Middle frontal gyrus (tissue), 1 donor: Measurements from ENCODE around the gene TNIP3.

Source experiments
- DNase-seq: peaks from one replicate; pipeline ENCODE4 v3.0.0-alpha.2; 2015; ENCODE audit warnings: low spot score; ENCODE audit errors: extremely low spot score

The TNIP3 gene

DNA sequence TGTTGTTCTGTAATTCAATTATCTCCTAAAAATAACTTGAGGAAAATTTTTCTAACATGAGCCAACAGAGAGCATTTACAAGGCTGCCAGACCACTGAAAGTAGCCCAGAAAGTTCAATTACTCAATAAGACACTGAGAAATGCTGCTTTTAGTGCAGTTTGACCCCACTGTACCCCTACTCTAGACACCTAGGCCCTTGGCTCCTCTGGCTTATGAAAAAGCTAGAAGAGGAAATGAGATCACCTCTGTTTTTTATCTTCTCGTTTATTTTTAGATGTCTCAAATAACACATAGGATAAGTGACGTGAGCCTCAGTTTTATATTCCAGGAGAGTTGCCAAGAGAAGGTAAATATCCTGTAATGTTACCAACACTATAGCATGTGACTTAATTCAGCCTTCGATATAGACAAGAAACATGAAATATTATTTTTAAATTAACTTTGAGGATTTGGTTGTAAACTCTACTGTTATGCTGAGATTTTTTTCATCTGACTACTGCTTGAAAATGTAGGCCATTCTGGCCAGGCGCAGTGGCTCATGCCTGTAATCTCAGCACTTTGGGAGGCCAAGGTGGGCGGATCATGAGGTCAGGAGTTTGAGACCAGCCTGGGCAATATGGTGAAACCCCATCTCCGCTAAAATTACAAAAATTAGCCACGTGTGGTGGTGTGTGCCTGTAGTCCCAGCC, 24.4 kb downstream of the TNIP3 start:
- DNase-seq: no peak

GRCh38 chr4:121138039-121138825, 25.9 kb downstream of the TNIP3 start:
- DNase-seq: no peak

DNA sequence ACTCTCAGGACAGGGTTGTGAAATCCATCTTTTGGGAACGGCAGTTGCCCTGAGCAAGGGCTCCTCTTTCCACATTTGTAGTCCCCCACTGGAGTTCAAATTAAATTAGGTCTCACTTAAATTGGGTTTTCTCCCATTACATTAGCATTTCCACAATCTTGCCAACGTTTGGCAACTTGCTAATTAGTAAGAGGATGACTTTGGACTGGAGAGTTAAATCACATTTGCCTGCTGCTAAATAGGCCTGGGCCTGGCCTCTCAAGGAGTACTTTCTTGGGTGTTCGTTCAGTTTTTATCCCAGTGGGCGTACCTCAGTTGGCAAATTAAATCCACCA, 33.8 kb downstream of the TNIP3 start:
- DNase-seq: no peak

DNA sequence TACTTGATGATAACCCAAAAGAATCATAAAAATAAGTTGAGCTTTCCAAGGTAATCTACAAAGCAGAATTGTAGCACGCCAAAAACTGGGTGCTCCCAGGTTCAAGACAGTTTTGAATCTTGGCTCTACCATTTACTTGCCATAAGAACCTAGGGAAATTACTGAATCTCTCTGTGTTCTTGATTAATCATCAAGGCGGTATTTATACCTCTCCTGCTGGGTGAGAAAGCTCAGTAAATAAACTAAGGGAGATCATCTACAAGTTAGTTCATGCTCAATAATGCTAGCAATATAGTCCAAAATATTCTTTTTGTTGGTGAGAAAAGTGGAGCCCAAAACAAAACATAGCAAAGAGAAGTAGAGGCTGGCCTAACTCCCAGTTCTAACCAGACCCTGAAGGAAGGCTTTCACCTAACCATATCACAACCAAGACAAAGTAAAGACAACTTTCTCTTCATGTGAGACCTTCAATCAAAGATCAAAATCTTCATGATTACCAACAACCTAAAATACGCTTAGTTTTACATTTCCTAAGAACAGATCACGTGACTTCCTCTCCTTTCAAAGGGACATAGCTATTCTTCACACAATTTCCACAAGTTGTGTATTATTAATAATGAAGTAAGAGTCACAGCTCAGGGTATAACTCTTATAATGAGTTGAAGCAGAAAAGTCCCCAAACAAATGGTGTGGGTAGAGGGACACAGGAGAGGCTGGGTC, 34.4 kb downstream of the TNIP3 start:
- no peak for DNase-seq

DNA sequence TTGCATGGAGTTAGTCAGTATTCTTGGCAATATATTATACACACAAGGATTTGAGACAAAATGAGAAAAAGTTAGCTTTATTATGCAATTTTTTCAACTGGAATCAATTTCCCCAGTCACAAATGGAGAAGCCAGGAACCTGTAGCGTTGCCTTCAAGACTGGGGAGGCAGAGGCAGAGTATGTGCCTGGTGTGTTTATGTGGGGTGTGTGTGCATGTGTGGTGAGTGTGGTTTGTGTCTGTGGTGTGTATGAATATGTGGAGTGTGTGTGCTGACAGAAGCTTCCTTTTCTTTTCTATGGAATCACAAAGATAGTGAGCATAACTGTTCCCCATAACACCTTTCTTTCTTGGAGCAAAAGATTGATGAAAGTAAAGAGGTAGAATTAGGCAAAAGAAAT, 37.0 kb downstream of the TNIP3 start:
- DNase-seq: no peak

- DNase-seq: no peak
Measured at GRCh38 chr4:121126449-121127006, 37.6 kb downstream of the TNIP3 start.

DNA sequence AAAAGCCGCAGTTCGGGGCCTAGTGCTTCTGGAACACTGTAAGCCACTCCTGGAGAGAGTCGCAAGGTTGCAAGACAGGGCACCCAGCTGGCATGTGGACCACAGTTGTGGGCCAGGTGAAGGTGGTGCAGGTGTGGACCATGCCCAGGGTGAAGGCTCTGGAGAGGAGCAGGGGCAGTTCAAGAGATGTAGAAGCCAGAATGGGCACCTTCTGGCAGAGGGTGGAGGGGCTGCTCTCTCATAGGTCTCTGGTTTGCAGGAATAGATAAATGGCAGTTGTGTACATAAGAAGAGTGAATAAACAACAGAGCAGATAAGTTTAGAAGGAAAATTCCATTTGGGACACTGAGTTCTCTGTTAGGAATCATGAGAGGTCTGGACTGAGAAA, 38.6 kb downstream of the TNIP3 start:
- DNase-seq: no peak

GRCh38 chr4:121122661-121123060, 41.5 kb downstream of the TNIP3 start:
- DNase-seq: no peak

GRCh38 chr4:121119715-121120114, 44.4 kb downstream of the TNIP3 start:
- DNase-seq: no peak

DNA sequence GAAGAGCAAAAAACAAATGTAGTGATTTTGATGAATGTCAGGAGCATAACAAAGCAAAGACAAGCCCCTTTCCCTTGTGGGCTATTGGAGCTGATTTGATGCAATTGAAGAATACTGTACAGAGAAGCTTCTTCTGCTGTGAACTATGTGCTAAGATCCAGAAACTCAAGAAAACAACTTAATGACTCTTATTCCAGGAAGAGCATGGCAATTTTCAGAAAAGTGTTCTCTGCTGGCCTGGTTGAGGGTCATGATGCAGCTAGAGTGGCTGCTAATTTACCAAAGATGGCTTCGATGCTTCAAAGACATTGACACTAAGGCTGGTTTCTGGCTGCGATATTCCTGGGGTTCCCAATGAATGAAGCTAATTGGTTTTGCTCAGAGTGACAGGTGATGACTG, 45.8 kb downstream of the TNIP3 start:
- no peak for DNase-seq

- no peak for DNase-seq
Measured at GRCh38 chr4:121114756-121115155, 49.4 kb downstream of the TNIP3 start.

DNA sequence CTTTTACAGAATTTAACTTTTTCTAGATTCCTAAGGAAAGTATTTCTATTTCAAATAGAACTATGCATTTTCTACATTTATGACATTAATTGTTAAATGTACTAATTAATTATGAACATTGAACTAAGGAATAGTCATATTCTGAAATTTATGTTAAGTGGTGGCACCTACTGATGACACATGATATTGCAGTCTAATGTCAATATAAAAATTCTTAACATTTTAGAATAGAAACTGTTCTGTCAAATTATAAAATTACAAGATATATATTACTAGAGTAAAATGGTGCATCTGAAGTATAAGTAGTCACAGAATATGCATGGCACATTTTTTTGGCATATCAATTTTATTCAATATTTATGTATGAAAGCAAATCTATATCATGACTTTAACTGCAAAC, 51.6 kb downstream of the TNIP3 start:
- no peak for DNase-seq

DNA sequence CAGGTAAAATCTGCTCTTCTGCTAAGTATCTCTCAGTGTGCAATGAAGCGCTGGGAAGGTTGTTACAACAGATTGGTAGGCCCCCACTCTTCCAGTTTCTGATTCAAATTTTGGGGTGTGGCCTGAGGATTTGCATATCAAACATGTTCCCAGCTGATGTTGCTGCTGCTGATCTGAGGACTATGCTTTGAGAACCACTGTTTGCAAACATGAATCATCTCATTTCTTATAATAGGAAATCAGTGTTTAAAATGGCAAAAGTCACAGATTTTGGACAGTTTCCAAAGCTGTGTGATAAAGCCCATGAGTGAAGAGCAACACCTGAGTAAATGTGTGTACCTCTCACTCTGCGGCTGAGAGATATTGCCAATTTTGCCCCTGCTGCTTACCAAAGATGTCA, 55.6 kb downstream of the TNIP3 start:
- DNase-seq: no peak

DNA sequence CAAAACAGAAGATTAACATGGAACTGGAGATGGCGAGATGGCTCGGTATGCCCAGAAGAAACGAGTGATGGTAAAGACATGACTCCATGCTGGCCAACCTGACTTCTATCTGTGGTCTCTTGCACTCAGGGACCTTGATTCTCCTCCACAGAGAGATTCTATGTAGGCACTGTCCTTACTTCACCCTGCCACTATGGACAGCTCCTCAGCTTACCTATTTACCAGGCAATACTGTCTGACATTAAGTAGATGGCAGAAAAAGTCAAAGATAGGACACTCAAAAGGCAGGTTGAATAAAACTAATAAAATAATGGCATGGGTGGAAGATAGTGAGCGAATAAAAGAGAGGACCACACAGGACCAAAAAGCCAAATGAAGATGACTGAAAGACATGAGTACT, 56.6 kb downstream of the TNIP3 start:
- no peak for DNase-seq

DNA sequence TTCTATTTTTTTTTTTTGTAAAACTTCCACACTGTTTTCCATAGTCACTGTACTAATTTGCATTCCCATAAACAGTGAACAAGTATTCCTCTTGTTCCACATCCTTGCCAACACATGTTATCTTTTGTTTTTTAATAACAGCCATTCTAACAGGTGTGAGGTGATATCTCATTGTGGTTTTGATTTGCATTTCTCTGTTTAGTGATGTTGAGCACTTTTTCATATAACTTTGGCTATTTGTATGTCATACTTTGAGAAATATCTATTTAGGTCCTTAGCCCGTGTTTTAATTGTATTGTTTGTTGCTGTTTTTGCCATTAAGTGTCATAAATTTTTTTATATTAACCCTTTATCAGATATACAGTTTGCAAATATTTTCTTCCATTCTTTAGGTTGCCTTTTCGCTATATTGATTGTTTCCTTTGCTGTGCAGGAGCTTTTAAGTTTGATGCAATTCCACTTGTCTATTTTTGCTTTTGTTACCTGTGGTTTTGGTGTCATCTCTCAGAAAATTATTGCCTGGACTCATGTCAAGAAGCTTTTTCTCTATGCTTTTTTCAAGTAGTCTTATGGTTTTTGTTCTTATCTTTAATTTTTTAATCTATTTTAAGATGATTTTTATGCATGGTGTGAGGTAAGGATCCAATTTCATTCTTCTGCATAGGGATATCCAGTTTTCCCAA, 63.9 kb downstream of the TNIP3 start:
- no peak for DNase-seq

DNA sequence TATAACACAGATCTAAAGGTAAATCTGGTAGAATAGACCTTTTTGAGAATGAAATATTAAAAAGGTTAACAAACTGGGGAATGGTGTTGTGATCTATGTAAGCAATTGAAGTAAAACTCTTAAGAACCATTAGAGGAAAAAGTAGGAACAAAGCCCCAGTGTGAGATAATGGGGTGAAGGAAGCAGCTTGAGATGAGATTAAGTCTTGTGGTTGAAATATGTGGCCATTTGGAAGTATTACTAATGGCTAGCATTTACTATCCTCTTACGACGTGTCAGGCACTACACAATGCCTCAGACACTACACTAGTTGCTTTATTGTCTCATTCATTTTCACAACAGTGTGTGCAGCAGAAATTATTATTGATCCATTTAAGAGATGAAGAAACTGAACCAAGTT, 65.9 kb downstream of the TNIP3 start:
- DNase-seq: no peak

GRCh38 chr4:121096629-121097028, 67.5 kb downstream of the TNIP3 start:
- DNase-seq: peak; percentile 48

- DNase-seq: no peak
Measured at GRCh38 chr4:121096191-121096590, 67.9 kb downstream of the TNIP3 start.

- no peak for DNase-seq
Measured at GRCh38 chr4:121094297-121094966, 69.7 kb downstream of the TNIP3 start.

DNA sequence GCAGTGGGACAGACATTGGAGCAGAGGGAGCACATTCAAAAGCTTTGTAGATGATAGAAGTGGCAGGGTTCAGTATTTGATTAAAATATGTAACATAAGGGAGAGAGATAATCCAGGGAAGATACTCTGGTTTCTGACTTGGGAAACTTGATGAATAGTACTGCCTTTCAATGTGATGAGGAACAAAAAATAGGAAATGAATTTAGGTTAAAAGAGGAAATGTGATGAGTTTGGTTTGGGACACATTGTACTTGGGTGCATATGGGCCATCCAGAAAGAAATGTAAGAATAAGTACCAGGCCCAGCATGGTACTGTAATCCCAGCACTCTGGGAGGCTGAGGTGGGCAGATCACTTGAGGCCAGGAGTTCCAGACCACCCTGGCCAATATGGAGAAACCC, 70.9 kb downstream of the TNIP3 start:
- no peak for DNase-seq

DNA sequence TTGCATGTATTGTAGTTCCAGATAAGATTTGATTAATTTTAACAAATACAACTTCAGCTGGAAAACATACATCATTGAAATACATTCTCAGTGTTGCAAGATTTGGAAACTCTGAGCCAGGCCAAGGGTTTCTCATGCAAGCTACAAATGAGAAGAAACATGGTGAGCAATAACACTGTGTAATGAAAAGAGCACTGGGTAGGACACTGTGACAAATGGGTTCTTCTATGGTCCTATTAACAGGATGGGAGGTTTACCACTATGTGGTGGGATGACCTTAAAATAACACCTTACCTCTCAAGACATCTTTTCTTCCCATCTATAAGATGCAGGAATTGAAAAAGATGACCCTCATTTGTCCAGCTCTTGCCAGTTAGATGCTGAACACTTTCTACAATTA, 72.2 kb downstream of the TNIP3 start:
- DNase-seq: no peak
